Left lung (tissue), 10 donors: ENCODE data around the gene TMEM168. TPM values are rescaled to one million over a fixed set of nuclear protein-coding genes. Genes with fewer than 3 reads are reported as not detected.

Source experiments
- ATAC-seq: fragments of 200-7000 bp; cut with Tn5 transposase; one replicate; pipeline ENCODE4 v1.9.1; 2020; ENCODE audit warnings: moderate library complexity
- DNase-seq, 4 donors: peaks; one replicate each; pipeline ENCODE4 v3.0.0-alpha.2; 2013 to 2020
- H3K27ac ChIP-seq, 2 donors: fragments of 200-600 bp; sonication (generic) in 1 of 2; one replicate each; pipeline versions ENCODE4 v1.5.0 to v1.8.0; 2020 to 2021
- H3K27me3 ChIP-seq, 2 donors: fragments of 200-600 bp; sonication (generic) in 1 of 2; one replicate each; pipeline versions ENCODE4 v1.5.0 to v1.8.0; 2020 to 2021
- H3K36me3 ChIP-seq, 2 donors: fragments of 200-600 bp; sonication (generic) in 1 of 2; one replicate each; pipeline versions ENCODE4 v1.5.0 to v1.8.0; 2020 to 2021
- H3K4me1 ChIP-seq, 2 donors: fragments of 200-600 bp; one replicate each; pipeline ENCODE4 v1.8.0; 2021
- H3K4me3 ChIP-seq, 2 donors: fragments of 200-600 bp; sonication (generic) in 1 of 2; one replicate each; pipeline versions ENCODE4 v1.5.0 to v1.8.0; 2020 to 2021; ENCODE audit warnings: mild to moderate bottlenecking in 1 of 2
- H3K9me3 ChIP-seq, 2 donors: fragments of 200-600 bp; sonication (generic) in 1 of 2; one replicate each; pipeline versions ENCODE4 v1.5.0 to v1.8.0; 2020 to 2021
- CTCF ChIP-seq, 2 donors: fragments of 200-600 bp; sonication (generic) in 1 of 2; IDR thresholded peaks; one replicate each; pipeline versions ENCODE4 v1.5.0 to v1.8.0; 2021; ENCODE audit warnings: antibody characterized with exemption in 2 of 2
- intact Hi-C, 2 donors: fragments of 100-400 bp; cut with DNase I; formaldehyde crosslinking; loops; one replicate each; pipeline versions ENCODE4 v1.11.2 to v1.14.2; 2022
- polyA plus RNA-seq, 6 donors: library from polyadenylated mRNA; unstranded; fragments of 120-200 nt; gene quantifications; one replicate each; pipeline ENCODE4 v1.2.1, GENCODE V29; 2013; ENCODE audit not compliant: insufficient read length in 6 of 6
- total RNA-seq, 2 donors: library from RNA; stranded (reverse); fragmentation: NEBNext Ultra II Directional; extraction: Animal tissue kit (Norgen Biotek cat#: 25700); gene quantifications; one replicate each; pipeline ENCODE4 v1.2.1, GENCODE V29; 2021
- donor health status: DM: no; HTN: yes; CAD: no.
- donor health status: DM: no; HTN: no; CAD: no.

The TMEM168 gene
- total and polyA plus RNA-seq, 8 donors = 22.3 to 75.4 (median 67.4) TPM

GRCh38 chr7:112748381-112748780, 41.8 kb downstream of the TMEM168 start:
- no peaks in the 10 kb centered on the region for H3K4me1 ChIP-seq
- no peak overlapping the region for H3K27ac ChIP-seq
- intact Hi-C loops = no loop called here
- DNase-seq = no peak
- no peak for TF ChIP-seq CTCF (IDR thresholded peaks at IDR 0.05)
- no peak overlapping the region for H3K4me3 ChIP-seq
- no peaks in the 10 kb centered on the region for H3K9me3 ChIP-seq
- H3K27me3 ChIP-seq = no peaks in the 10 kb centered on the region
- ATAC-seq = no peak
- H3K36me3 ChIP-seq = no peaks in the 10 kb centered on the region

DNA sequence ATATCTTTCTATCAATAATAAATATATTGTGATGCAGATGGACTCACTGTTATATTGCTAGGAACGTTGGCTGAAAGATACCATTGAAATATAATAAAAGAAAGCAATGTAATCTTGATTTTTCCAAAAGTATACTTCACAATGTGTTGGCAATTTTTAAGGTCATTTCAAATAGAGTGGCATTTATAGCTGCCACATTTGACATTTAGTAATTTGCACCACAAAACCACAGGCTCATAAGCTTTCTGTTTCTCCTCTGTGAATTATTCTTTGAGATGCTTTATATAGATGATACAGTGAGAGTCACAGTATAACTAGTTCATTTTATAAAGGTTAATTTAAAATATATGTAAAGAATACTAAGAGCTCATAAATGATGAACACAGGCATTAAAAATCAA, 44.6 kb downstream of the TMEM168 start:
- no peaks in the 10 kb centered on the region for H3K27me3 ChIP-seq
- no peaks in the 10 kb centered on the region for H3K9me3 ChIP-seq
- ATAC-seq (no peak), DNase-seq (no peak)
- H3K4me3 ChIP-seq = no peak overlapping the region
- intact Hi-C loops = no loop called here
- H3K36me3 ChIP-seq = no peaks in the 10 kb centered on the region
- H3K27ac ChIP-seq = no peak overlapping the region
- no peaks in the 10 kb centered on the region for H3K4me1 ChIP-seq
- no peak for TF ChIP-seq CTCF (IDR thresholded peaks at IDR 0.05)

GRCh38 chr7:112744818-112745217, 45.4 kb downstream of the TMEM168 start:
- TF ChIP-seq CTCF (IDR thresholded peaks at IDR 0.05) = no peak
- DNase-seq (no peak), ATAC-seq (no peak)
- Histone ChIP-seq H3K27ac (no peak overlapping the region), H3K4me1 (no peaks in the 10 kb centered on the region), H3K4me3 (no peak overlapping the region), H3K9me3 (peaks cover 0 to 2% of the 10 kb centered on the region in 2 donors), H3K27me3 (no peaks in the 10 kb centered on the region), H3K36me3 (no peaks in the 10 kb centered on the region)
- intact Hi-C loops = no loop called here

- Histone ChIP-seq H3K4me3 (no peak overlapping the region), H3K9me3 (peaks cover 0 to 4% of the 10 kb centered on the region in 2 donors), H3K27ac (no peak overlapping the region), H3K27me3 (no peaks in the 10 kb centered on the region), H3K36me3 (no peaks in the 10 kb centered on the region), H3K4me1 (no peaks in the 10 kb centered on the region)
- DNase-seq (peak in 1 of 4 donors; percentile 59), ATAC-seq (peak; percentile 95)
- intact Hi-C loops = no loop called here
- TF ChIP-seq CTCF (IDR thresholded peaks at IDR 0.05) = no peak
Measured at GRCh38 chr7:112743811-112744210, 46.4 kb downstream of the TMEM168 start.

DNA sequence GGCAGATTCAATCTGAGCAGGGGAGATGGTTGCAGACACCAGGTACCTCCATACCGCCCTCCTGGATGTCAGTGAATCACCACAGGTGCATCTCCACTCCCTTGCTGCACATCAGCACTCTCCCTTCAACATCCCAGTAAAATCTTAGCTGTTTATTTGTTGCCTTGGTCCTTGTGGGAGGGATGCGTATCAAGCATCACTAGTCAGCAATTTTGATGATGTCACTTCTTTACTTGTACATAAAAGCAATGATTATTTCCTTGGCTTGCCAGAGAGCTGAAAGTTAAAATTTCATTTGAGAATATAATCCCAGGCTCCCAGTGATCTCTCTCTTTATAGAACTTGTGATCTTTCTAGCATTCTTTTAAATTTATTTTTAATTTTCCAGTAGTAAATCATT, 49.5 kb downstream of the TMEM168 start:
- Histone ChIP-seq H3K4me1 (no peaks in the 10 kb centered on the region), H3K27me3 (no peaks in the 10 kb centered on the region), H3K27ac (no peak overlapping the region), H3K36me3 (no peaks in the 10 kb centered on the region), H3K4me3 (no peak overlapping the region), H3K9me3 (peaks cover 0 to 21% of the 10 kb centered on the region in 2 donors)
- intact Hi-C loops = no loop called here
- DNase-seq (no peak), ATAC-seq (no peak)
- no peak for TF ChIP-seq CTCF (IDR thresholded peaks at IDR 0.05)
